Measurements from ENCODE around the gene PUS1. TPM values are rescaled to one million over a fixed set of nuclear protein-coding genes. Genes with fewer than 3 reads are reported as not detected.

The PUS1 gene
- total RNA-seq, 2 donors from 2014 or later: 11.2 to 33.6 TPM

DNA sequence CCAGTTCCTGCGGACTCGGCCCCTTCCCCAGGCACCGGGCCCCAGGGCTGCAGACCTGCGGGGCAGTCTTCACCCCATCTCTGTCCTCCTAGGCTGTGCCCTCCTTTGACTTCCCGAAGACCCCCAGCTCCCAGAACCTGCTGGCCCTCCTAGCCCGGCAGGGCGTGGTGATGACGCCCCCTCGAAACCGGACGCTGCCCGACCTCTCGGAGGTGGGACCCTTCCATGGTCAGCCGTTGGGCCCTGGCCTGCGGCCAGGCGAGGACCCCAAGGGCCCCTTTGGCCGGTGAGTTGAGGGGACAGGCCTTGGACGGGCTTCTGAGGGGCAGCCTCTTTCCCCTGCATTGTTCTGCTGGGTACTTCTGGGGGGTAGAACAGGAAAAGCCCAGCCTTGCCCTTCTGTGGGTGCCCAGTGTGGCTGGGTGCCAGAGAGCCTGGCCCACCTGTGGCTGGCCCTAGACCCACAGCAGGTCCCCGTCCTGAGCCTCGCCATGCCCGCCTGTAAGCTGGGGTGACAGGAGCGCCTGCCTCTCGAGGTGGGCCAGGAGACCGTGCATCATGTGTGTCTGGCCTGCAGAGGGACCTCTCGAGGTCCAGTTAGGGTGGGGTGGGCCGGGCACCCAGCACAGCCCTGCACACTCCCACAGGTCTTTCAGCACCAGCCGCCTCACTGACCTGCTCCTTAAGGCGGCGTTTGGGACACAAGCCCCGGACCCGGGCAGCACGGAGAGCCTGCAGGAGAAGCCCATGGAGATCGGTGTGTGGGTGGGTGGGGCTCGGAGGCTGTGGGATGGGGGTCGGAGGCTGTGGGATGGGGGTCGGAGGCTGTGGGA lies 12.6 kb upstream of the PUS1 start:
- TF ChIP-seq, protein P1, sequence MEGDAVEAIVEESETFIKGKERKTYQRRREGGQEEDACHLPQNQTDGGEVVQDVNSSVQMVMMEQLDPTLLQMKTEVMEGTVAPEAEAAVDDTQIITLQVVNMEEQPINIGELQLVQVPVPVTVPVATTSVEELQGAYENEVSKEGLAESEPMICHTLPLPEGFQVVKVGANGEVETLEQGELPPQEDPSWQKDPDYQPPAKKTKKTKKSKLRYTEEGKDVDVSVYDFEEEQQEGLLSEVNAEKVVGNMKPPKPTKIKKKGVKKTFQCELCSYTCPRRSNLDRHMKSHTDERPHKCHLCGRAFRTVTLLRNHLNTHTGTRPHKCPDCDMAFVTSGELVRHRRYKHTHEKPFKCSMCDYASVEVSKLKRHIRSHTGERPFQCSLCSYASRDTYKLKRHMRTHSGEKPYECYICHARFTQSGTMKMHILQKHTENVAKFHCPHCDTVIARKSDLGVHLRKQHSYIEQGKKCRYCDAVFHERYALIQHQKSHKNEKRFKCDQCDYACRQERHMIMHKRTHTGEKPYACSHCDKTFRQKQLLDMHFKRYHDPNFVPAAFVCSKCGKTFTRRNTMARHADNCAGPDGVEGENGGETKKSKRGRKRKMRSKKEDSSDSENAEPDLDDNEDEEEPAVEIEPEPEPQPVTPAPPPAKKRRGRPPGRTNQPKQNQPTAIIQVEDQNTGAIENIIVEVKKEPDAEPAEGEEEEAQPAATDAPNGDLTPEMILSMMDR (IDR thresholded peaks at IDR 0.05): no peak
- TF ChIP-seq POLR2A (IDR thresholded peaks at IDR 0.05): no peak
- Histone ChIP-seq H3K9me3 (no peaks in the 10 kb centered on the region), H3K27me3 (no peaks in the 10 kb centered on the region), H3K4me1 (peaks cover 14% of the 10 kb centered on the region), H3K27ac (no peak overlapping the region), H3K36me3 (replicated peaks in 1 of 2; ENCODE audit: insufficient read depth in 1 of 2, low read depth in 2 of 2) (peaks cover 32 to 51% of the 10 kb centered on the region in 2 donors), H3K4me3 (no peak overlapping the region)
- WGBS, 2 donors: 86 to 88% methylated on average over 9 to 36 of the region's 36 CpGs
- ATAC-seq (no peak), DNase-seq (peak in 2 of 4 donors; percentile 10 to 12)
- intact Hi-C loops (cut with DNase I): no loop called here

DNA sequence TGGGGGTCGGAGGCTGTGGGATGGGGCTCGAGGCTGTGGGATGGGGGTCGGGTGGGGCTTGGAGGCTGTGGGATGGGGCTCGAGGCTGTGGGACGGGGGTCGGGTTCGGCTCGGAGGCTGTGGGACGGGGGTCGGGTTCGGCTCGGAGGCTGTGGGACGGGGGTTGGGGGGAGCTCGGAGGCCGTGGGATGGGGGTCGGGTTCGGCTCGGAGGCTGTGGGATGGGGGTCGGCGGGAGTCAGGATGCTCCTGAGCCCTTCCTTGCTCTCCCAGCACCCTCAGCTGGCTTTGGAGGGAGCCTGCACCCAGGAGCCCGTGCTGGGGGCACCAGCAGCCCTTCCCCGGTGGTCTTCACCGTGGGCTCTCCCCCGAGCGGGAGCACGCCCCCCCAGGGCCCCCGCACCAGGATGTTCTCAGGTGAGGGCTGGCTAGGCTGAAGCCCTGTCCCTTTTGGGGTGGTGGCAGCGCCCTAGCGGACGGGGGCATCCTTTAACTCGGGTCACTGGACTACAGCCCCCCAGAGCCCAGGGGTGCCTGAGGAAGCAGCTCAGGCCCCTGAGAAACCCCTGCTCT lies 11.9 kb upstream of the PUS1 start:
- TF ChIP-seq, protein P1 (IDR thresholded peaks at IDR 0.05): no peak
- TF ChIP-seq POLR2A (IDR thresholded peaks at IDR 0.05): no peak
- intact Hi-C loops (cut with DNase I): no loop called here
- WGBS, 2 donors: 79 to 91% methylated on average over 12 of the region's 31 CpGs
- H3K36me3 ChIP-seq (replicated peaks in 1 of 2; ENCODE audit: insufficient read depth in 1 of 2, low read depth in 2 of 2): peaks cover 31 to 46% of the 10 kb centered on the region in 2 donors
- peaks cover 9% of the 10 kb centered on the region for H3K4me1 ChIP-seq
- ATAC-seq (no peak), DNase-seq (peak in 1 of 4 donors; percentile 19)
- no peaks in the 10 kb centered on the region for H3K9me3 ChIP-seq
- no peak overlapping the region for H3K27ac ChIP-seq
- no peak overlapping the region for H3K4me3 ChIP-seq
- no peaks in the 10 kb centered on the region for H3K27me3 ChIP-seq

DNA sequence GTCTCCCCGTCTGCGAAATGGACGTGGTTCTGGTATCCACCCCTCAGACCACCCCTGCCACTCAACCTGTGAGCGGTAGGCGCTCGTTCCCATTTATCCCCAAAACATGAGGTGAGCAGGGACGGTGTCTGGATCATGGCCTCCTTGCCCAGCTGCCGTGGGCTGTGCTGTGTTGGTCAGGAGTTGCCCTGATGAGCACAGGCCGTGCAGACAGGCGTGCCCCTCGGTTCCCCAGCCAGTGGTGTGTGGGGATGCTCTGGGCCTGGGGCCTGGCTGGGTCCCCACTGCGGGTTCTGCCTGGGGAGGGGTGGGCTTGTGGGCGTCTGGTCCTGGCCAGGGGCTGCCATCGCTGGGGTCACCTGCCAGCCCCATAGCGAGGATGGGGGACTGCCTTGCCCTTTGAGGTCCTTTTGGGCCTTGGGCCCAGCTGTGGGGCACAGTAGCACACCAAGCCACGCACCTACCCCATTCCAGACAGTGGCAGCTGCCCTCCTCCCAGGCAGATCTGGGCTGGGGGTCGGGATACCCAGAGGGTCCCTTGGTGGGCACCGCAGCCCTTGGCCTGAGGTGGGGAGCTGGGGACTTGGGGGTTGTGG lies 11.3 kb upstream of the PUS1 start:
- H3K36me3 ChIP-seq (replicated peaks in 1 of 2; ENCODE audit: insufficient read depth in 1 of 2, low read depth in 2 of 2): peaks cover 31 to 46% of the 10 kb centered on the region in 2 donors
- DNase-seq (peak in 2 of 4 donors; percentile 9 to 11), ATAC-seq (no peak)
- no peaks in the 10 kb centered on the region for H3K27me3 ChIP-seq
- peaks cover 3% of the 10 kb centered on the region for H3K4me1 ChIP-seq
- H3K9me3 ChIP-seq: no peaks in the 10 kb centered on the region
- TF ChIP-seq, protein P1 (IDR thresholded peaks at IDR 0.05): no peak
- TF ChIP-seq POLR2A (IDR thresholded peaks at IDR 0.05): no peak
- intact Hi-C loops (cut with DNase I): no loop called here
- no peak overlapping the region for H3K27ac ChIP-seq
- WGBS, 2 donors: 92 to 100% methylated on average over 3 to 18 of the region's 18 CpGs
- no peak overlapping the region for H3K4me3 ChIP-seq

DNA sequence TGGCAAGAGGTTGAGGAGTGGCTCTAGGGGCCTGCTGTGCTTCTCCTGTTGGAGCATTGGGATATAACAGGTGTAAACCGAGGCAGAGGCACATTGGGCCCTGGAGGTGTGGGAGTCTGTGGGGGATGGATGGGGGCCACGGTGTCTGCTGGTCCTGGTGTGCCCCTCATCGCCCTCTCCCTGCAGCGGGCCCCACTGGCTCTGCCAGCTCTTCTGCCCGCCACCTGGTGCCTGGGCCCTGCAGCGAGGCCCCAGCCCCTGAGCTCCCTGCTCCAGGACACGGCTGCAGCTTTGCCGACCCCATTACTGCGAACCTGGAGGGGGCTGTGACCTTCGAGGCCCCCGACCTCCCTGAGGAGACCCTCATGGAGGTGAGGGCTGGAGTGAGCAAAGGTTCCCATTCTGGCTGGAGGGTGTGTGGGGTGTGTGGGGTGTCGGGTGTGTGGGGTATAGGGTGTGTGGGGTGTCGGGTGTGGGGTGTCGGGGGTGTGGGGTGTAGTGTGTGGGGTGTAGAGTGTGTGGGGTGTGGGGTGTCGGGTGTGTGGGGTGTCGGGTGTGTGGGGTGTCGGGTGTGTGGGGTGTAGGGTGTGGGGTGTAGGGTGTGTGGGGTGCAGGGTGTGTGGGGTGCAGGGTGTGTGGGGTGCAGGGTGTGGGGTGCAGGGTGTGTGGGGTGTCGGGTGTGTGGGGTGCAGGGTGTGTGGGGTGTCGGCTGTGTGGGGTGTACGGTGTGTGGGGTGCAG lies 10.6 kb upstream of the PUS1 start:
- Histone ChIP-seq H3K9me3 (no peaks in the 10 kb centered on the region), H3K4me3 (no peak overlapping the region), H3K36me3 (replicated peaks in 1 of 2; ENCODE audit: insufficient read depth in 1 of 2, low read depth in 2 of 2) (peaks cover 31 to 46% of the 10 kb centered on the region in 2 donors), H3K27me3 (no peaks in the 10 kb centered on the region), H3K27ac (no peak overlapping the region), H3K4me1 (no peaks in the 10 kb centered on the region)
- 90 to 91% methylated on average over 8 to 9 of the region's 20 CpGs for WGBS, 2 donors
- peak in 2 of 4 donors; percentile 9 to 12 for DNase-seq
- no peak for ATAC-seq
- intact Hi-C loops (cut with DNase I): no loop called here
- no peak for TF ChIP-seq POLR2A (IDR thresholded peaks at IDR 0.05)
- TF ChIP-seq, protein P1 (IDR thresholded peaks at IDR 0.05): no peak
